ENCODE data around the gene TREML4.

Gene TREML4

GRCh38 chr6:41288030-41288753 lies 60.0 kb downstream of the TREML4 start:
- no peak for DNase-seq (ENCODE audit: low spot score)
